Measurements from ENCODE around the gene OR5H15.
"Not testable (repeated sequence)": the region's sequence is repeated elsewhere in the genome, so short reads cannot be mapped to it uniquely, and the experiment has no call there.

Gene OR5H15

GRCh38 chr3:98166396-98166795, at the start of gene OR5H15:
TSS of gene OR5H15 (plus strand) at chr3:98166696. CDS start at chr3:98168700, 2,004 bp downstream.
- no peak for DNase-seq (ENCODE audit: low read depth, low spot score)
- Histone ChIP-seq H3K9ac (ENCODE audit: insufficient read length, low read depth) (no peak within 1 kb of the TSS), H3K27me3 (ENCODE audit: insufficient read depth, insufficient read length) (no peaks in the 10 kb centered on the region), H3K4me1 (ENCODE audit: insufficient read depth, insufficient read length) (no peaks in the 10 kb centered on the region), H3K9me3 (ENCODE audit: insufficient read depth, low read length) (no peaks in the 10 kb centered on the region), H3K36me3 (ENCODE audit: insufficient read depth, insufficient read length, low read length) (no peaks in the 10 kb centered on the region), H3K4me3 (ENCODE audit: insufficient read length, low read depth) (no peak within 1 kb of the TSS)
- TF ChIP-seq YY1 (IDR thresholded peaks at IDR 0.05; ENCODE audit: insufficient read depth, insufficient read length) (no peak), ZNF274 (IDR thresholded peaks at IDR 0.05; ENCODE audit: low read depth, low read length) (no peak), SUZ12 (IDR thresholded peaks at IDR 0.05; ENCODE audit: extremely low read depth, insufficient read depth, insufficient read length) (no peak)

- H3K36me3 ChIP-seq (ENCODE audit: insufficient read depth, insufficient read length, low read length) = no peaks in the 10 kb centered on the region
- no peak for DNase-seq (ENCODE audit: low read depth, low spot score)
- H3K9me3 ChIP-seq (ENCODE audit: insufficient read depth, low read length) = no peaks in the 10 kb centered on the region
- H3K27me3 ChIP-seq (ENCODE audit: insufficient read depth, insufficient read length) = no peaks in the 10 kb centered on the region
- no peak within 1 kb of the TSS for H3K9ac ChIP-seq (ENCODE audit: insufficient read length, low read depth)
- no peak within 1 kb of the TSS for H3K4me3 ChIP-seq (ENCODE audit: insufficient read length, low read depth)
- no peaks in the 10 kb centered on the region for H3K4me1 ChIP-seq (ENCODE audit: insufficient read depth, insufficient read length)
- no peak for TF ChIP-seq SUZ12 (IDR thresholded peaks at IDR 0.05; ENCODE audit: extremely low read depth, insufficient read depth, insufficient read length)
- TF ChIP-seq YY1 (IDR thresholded peaks at IDR 0.05; ENCODE audit: insufficient read depth, insufficient read length) = no peak
- TF ChIP-seq ZNF274 (IDR thresholded peaks at IDR 0.05; ENCODE audit: low read depth, low read length) = no peak
These were observed 36.1 kb upstream of the OR5H15 start, which contains the start of gene OR5H1 for GRCh38 chr3:98130421-98130820. TSS of gene OR5H1 (plus strand) at chr3:98130721. CDS start at chr3:98132698, 1,977 bp downstream.

GRCh38 chr3:98136631-98137030, 29.9 kb upstream of the OR5H15 start:
- H3K9me3 ChIP-seq (ENCODE audit: insufficient read depth, low read length) = no peaks in the 10 kb centered on the region
- no peak overlapping the region for H3K9ac ChIP-seq (ENCODE audit: insufficient read length, low read depth)
- H3K4me1 ChIP-seq (ENCODE audit: insufficient read depth, insufficient read length) = no peaks in the 10 kb centered on the region
- no peaks in the 10 kb centered on the region for H3K27me3 ChIP-seq (ENCODE audit: insufficient read depth, insufficient read length)
- no peaks in the 10 kb centered on the region for H3K36me3 ChIP-seq (ENCODE audit: insufficient read depth, insufficient read length, low read length)
- TF ChIP-seq SUZ12 (IDR thresholded peaks at IDR 0.05; ENCODE audit: extremely low read depth, insufficient read depth, insufficient read length) (no peak), ZNF274 (IDR thresholded peaks at IDR 0.05; ENCODE audit: low read depth, low read length) (no peak), YY1 (IDR thresholded peaks at IDR 0.05; ENCODE audit: insufficient read depth, insufficient read length) (no peak)
- no peak overlapping the region for H3K4me3 ChIP-seq (ENCODE audit: insufficient read length, low read depth)
- no peak for DNase-seq (ENCODE audit: low read depth, low spot score)

GRCh38 chr3:98137826-98138557, 28.5 kb upstream of the OR5H15 start:
- H3K27me3 ChIP-seq (ENCODE audit: insufficient read depth, insufficient read length); H3K4me3 ChIP-seq (ENCODE audit: insufficient read length, low read depth); H3K9me3 ChIP-seq (ENCODE audit: insufficient read depth, low read length); H3K9ac ChIP-seq (ENCODE audit: insufficient read length, low read depth); H3K4me1 ChIP-seq (ENCODE audit: insufficient read depth, insufficient read length); DNase-seq (ENCODE audit: low read depth, low spot score); H3K36me3 ChIP-seq (ENCODE audit: insufficient read depth, insufficient read length, low read length): not testable (repeated sequence)

GRCh38 chr3:98140531-98140930, 26.0 kb upstream of the OR5H15 start:
- H3K4me1 ChIP-seq (ENCODE audit: insufficient read depth, insufficient read length) = no peaks in the 10 kb centered on the region
- H3K9ac ChIP-seq (ENCODE audit: insufficient read length, low read depth) = no peak overlapping the region
- H3K4me3 ChIP-seq (ENCODE audit: insufficient read length, low read depth) = no peak overlapping the region
- H3K36me3 ChIP-seq (ENCODE audit: insufficient read depth, insufficient read length, low read length) = no peaks in the 10 kb centered on the region
- H3K27me3 ChIP-seq (ENCODE audit: insufficient read depth, insufficient read length) = no peaks in the 10 kb centered on the region
- H3K9me3 ChIP-seq (ENCODE audit: insufficient read depth, low read length) = no peaks in the 10 kb centered on the region
- TF ChIP-seq ZNF274 (IDR thresholded peaks at IDR 0.05; ENCODE audit: low read depth, low read length) (no peak), SUZ12 (IDR thresholded peaks at IDR 0.05; ENCODE audit: extremely low read depth, insufficient read depth, insufficient read length) (no peak), YY1 (IDR thresholded peaks at IDR 0.05; ENCODE audit: insufficient read depth, insufficient read length) (no peak)
- no peak for DNase-seq (ENCODE audit: low read depth, low spot score)

GRCh38 chr3:98147179-98147578, 19.3 kb upstream of the OR5H15 start, which contains the start of gene OR5H14:
TSS of gene OR5H14 (plus strand) at chr3:98147479. CDS start at chr3:98149386, 1,907 bp downstream.
- H3K4me3 ChIP-seq (ENCODE audit: insufficient read length, low read depth) = no peak within 1 kb of the TSS
- H3K9me3 ChIP-seq (ENCODE audit: insufficient read depth, low read length) = no peaks in the 10 kb centered on the region
- TF ChIP-seq YY1 (IDR thresholded peaks at IDR 0.05; ENCODE audit: insufficient read depth, insufficient read length) (no peak), ZNF274 (IDR thresholded peaks at IDR 0.05; ENCODE audit: low read depth, low read length) (no peak), SUZ12 (IDR thresholded peaks at IDR 0.05; ENCODE audit: extremely low read depth, insufficient read depth, insufficient read length) (no peak)
- no peaks in the 10 kb centered on the region for H3K4me1 ChIP-seq (ENCODE audit: insufficient read depth, insufficient read length)
- H3K27me3 ChIP-seq (ENCODE audit: insufficient read depth, insufficient read length) = no peaks in the 10 kb centered on the region
- H3K36me3 ChIP-seq (ENCODE audit: insufficient read depth, insufficient read length, low read length) = no peaks in the 10 kb centered on the region
- no peak for DNase-seq (ENCODE audit: low read depth, low spot score)
- H3K9ac ChIP-seq (ENCODE audit: insufficient read length, low read depth) = no peak within 1 kb of the TSS

- Histone ChIP-seq H3K4me1 (ENCODE audit: insufficient read depth, insufficient read length) (no peaks in the 10 kb centered on the region), H3K4me3 (ENCODE audit: insufficient read length, low read depth) (no peak overlapping the region), H3K27me3 (ENCODE audit: insufficient read depth, insufficient read length) (no peaks in the 10 kb centered on the region), H3K36me3 (ENCODE audit: insufficient read depth, insufficient read length, low read length) (no peaks in the 10 kb centered on the region), H3K9me3 (ENCODE audit: insufficient read depth, low read length) (no peaks in the 10 kb centered on the region), H3K9ac (ENCODE audit: insufficient read length, low read depth) (no peak overlapping the region)
- TF ChIP-seq YY1 (IDR thresholded peaks at IDR 0.05; ENCODE audit: insufficient read depth, insufficient read length) (no peak), SUZ12 (IDR thresholded peaks at IDR 0.05; ENCODE audit: extremely low read depth, insufficient read depth, insufficient read length) (no peak), ZNF274 (IDR thresholded peaks at IDR 0.05; ENCODE audit: low read depth, low read length) (no peak)
- no peak for DNase-seq (ENCODE audit: low read depth, low spot score)
These were observed 17.7 kb upstream of the OR5H15 start for GRCh38 chr3:98148751-98149150.

GRCh38 chr3:98149456-98149855, 17.0 kb upstream of the OR5H15 start:
- H3K4me1 ChIP-seq (ENCODE audit: insufficient read depth, insufficient read length); DNase-seq (ENCODE audit: low read depth, low spot score); H3K9me3 ChIP-seq (ENCODE audit: insufficient read depth, low read length); H3K9ac ChIP-seq (ENCODE audit: insufficient read length, low read depth); H3K4me3 ChIP-seq (ENCODE audit: insufficient read length, low read depth); H3K27me3 ChIP-seq (ENCODE audit: insufficient read depth, insufficient read length); H3K36me3 ChIP-seq (ENCODE audit: insufficient read depth, insufficient read length, low read length): not testable (repeated sequence)

Measured in NT2/D1 (cell line).